GM12878 (cell line): ENCODE measurements around the gene BCL2L12. TPM values are rescaled to one million over a fixed set of nuclear protein-coding genes. Genes with fewer than 3 reads are reported as not detected.
A peak's percentile ranks its signal among the peaks of the same experiment; 100 is the strongest.

Source experiments
- ATAC-seq: fragments of 200-7000 bp; cut with Tn5 transposase; 3 replicates; pipeline ENCODE4 v1.9.1; 2020; ENCODE audit warnings: mild to moderate bottlenecking, moderate library complexity
- BruUV-seq: library from RNA; stranded (reverse); fragments of 400-500 nt; replicated peaks from 2 replicates; lab custom pipeline; 2021; lab: Mats Ljungman, UMichigan
- CTCF ChIA-PET: fragments of 300-600 bp; sonication (Branson Sonifier 250); formaldehyde crosslinking; extraction: SDS; loops from one replicate; lab custom pipeline; 2021; ENCODE audit warnings: inconsistent platforms; lab: Yijun Ruan, JAX
- POLR2A ChIA-PET: fragments of 350-600 bp; formaldehyde crosslinking; extraction: SDS; loops from one replicate; lab custom pipeline; 2021; ENCODE audit warnings: inconsistent platforms; lab: Charles Lee
- RAD21 ChIA-PET: fragments of 300-600 bp; sonication (Branson Sonifier 250); formaldehyde crosslinking; loops from one replicate; lab custom pipeline; 2023; ENCODE audit warnings: antibody characterized with exemption; ENCODE audit not compliant: unreplicated experiment; lab: Charles Lee
- SMC1A ChIA-PET: fragments of 300-600 bp; sonication (Branson Sonifier 250); formaldehyde crosslinking; loops from one replicate; lab custom pipeline; 2023; ENCODE audit not compliant: unreplicated experiment, uncharacterized antibody; lab: Charles Lee
- DNase-seq: peaks from one replicate; pipeline ENCODE4 v3.0.0-alpha.2; 2011; ENCODE audit warnings: low read depth, low spot score
- FAIRE-seq: peaks from 3 replicates; lab custom pipeline; 2011; peaks lifted over from hg19 to GRCh38; lab: Jason Lieb, UNC
- H2AFZ ChIP-seq: 2 replicates; pipeline ENCODE4 v1.6.0; 2011; ENCODE audit warnings: low read depth, low read length, control low read depth; ENCODE audit not compliant: control insufficient read depth
- H3K27ac ChIP-seq: 2 replicates; pipeline ENCODE4 v1.5.1; 2011; ENCODE audit warnings: control low read depth; ENCODE audit not compliant: control insufficient read depth, insufficient read depth
- H3K27me3 ChIP-seq, 2 experiments: replicated peaks in 1 of 2; 2 replicates each; pipeline versions ENCODE4 v1.6.0 to v1.6.1; 2011; ENCODE audit warnings: low read length in 1 of 2; ENCODE audit not compliant: control insufficient read depth in 2 of 2, insufficient read depth in 2 of 2
- H3K36me3 ChIP-seq, 2 experiments: 2 replicates each; pipeline ENCODE4 v1.5.1; 2011; ENCODE audit warnings: low read length in 1 of 2; ENCODE audit not compliant: control insufficient read depth in 2 of 2, insufficient read depth in 2 of 2
- H3K4me1 ChIP-seq: 2 replicates; pipeline ENCODE4 v1.6.1; 2011; ENCODE audit warnings: mild to moderate bottlenecking, low read length, moderate library complexity, mixed read lengths; ENCODE audit not compliant: control insufficient read depth, insufficient read depth
- H3K4me2 ChIP-seq: 2 replicates; pipeline ENCODE4 v1.6.0; 2011; ENCODE audit warnings: control low read depth; ENCODE audit not compliant: control insufficient read depth, insufficient read depth
- H3K4me3 ChIP-seq: fragments of 200-600 bp; sonication (generic); 2 replicates; pipeline ENCODE4 v1.5.1; 2016
- H3K79me2 ChIP-seq: 2 replicates; pipeline ENCODE4 v1.6.0; 2011; ENCODE audit warnings: low read length; ENCODE audit not compliant: control insufficient read depth, insufficient read depth
- H3K9ac ChIP-seq: 2 replicates; pipeline ENCODE4 v1.8.0; 2011; ENCODE audit warnings: low read length, control low read depth, mixed read lengths; ENCODE audit not compliant: control insufficient read depth, insufficient read depth
- H3K9me3 ChIP-seq: replicated peaks from 3 replicates; pipeline ENCODE4 v1.5.1; 2011; ENCODE audit warnings: mild to moderate bottlenecking, low read length; ENCODE audit not compliant: control insufficient read depth, insufficient read depth
- H4K20me1 ChIP-seq: 2 replicates; pipeline ENCODE4 v1.6.0; 2011; ENCODE audit not compliant: control insufficient read depth, insufficient read depth
- POLR2AphosphoS5 ChIP-seq: IDR thresholded peaks from 2 replicates; pipeline ENCODE4 v1.6.1; 2011; ENCODE audit warnings: mild to moderate bottlenecking, low read length, inconsistent platforms
- SP1 ChIP-seq: IDR thresholded peaks from one replicate; pipeline ENCODE4 v1.6.1; 2011; ENCODE audit warnings: low read depth, low read length
- SPI1 ChIP-seq: IDR thresholded peaks from 2 replicates; pipeline ENCODE4 v1.6.1; 2011; ENCODE audit warnings: low read depth, mild to moderate bottlenecking, low read length, moderate library complexity, borderline replicate concordance; ENCODE audit not compliant: insufficient read depth
- TBL1XR1 ChIP-seq: IDR thresholded peaks from 2 replicates; pipeline ENCODE4 v1.6.1; 2012; ENCODE audit warnings: low read depth, low read length, improper control_type of control experiment
- WGBS: methylation state at CpG from one replicate; pipeline ENCODE4 v1.1.6; 2016; ENCODE audit warnings: low lambda C conversion rate; ENCODE audit not compliant: insufficient replicate concordance, insufficient coverage; ENCODE audit errors: missing lambda C conversion rate; 5-methylcytosine and 5-hydroxymethylcytosine counted together
- in situ Hi-C: fragments of 300-500 bp; cut with MboI; formaldehyde crosslinking; loops from 9 replicates; pipeline ENCODE4 v1.14.3; 2018; ENCODE audit warnings: mixed read lengths
- intact Hi-C: fragments of 100-400 bp; cut with micrococcal nuclease; formaldehyde crosslinking; loops from one replicate; pipeline ENCODE4 v1.14.2; 2022; ENCODE audit not compliant: unreplicated experiment
- polyA plus RNA-seq, 11 experiments: library from polyadenylated mRNA; depleted of rRNA in 4 of 11; unstranded in 6 of 11; stranded (reverse) in 5 of 11; fragments of >200 nt; fragmentation: Nextera tagmentation in 4 of 11; fragmentation: Illumina TruSeq in 1 of 11; extraction: Ambion mirVana in 4 of 11; extraction: Trizol in 1 of 11; gene quantifications; 1 replicate in 1 of 11; 2 replicates in 10 of 11; pipeline versions ENCODE4 v1.2.1 to v1.2.3, GENCODE V29; 2011 to 2016; ENCODE audit warnings: inconsistent platforms in 2 of 11, missing spikeins in 2 of 11, low read depth in 1 of 11
- total RNA-seq, 4 experiments: library from RNA; depleted of rRNA in 3 of 4; stranded (reverse); fragments of >200 nt in 3 of 4; fragmentation: Illumina TruSeq in 1 of 4; extraction: Trizol in 1 of 4; gene quantifications; 2 replicates each; pipeline versions ENCODE4 v1.2.1 to v1.2.3, GENCODE V29; 2013 to 2021
- TF ChIP-seq, protein P1 (sequence below): IDR thresholded peaks from 2 replicates; pipeline ENCODE4 v1.6.1; 2011; ENCODE audit warnings: low read depth, mild to moderate bottlenecking, low read length, moderate library complexity, borderline replicate concordance; ENCODE audit errors: extremely low read depth

Gene BCL2L12
- total and polyA plus RNA-seq, 10 of the 15 experiments (the other 5 are each of a cell fraction or from before 2014, with no cell fraction given) = 1.8 to 143 (median 50.4) TPM

DNA sequence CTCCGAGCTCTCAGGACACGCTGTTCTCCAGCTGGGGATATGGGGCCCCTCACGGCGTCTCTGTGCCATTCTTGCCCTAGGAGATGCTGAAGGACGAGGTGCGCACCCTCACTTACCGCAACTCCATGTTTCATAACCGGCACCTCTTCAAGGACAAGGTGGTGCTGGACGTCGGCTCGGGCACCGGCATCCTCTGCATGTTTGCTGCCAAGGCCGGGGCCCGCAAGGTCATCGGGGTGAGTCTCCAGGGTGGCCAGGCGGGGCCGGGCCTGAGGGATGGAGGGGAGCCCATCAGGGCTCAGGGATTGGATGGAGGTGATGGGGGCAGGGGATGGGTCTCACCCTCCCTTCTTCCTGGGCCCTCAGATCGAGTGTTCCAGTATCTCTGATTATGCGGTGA is 16.1 kb downstream of the BCL2L12 start (continued):
- TF ChIP-seq TBL1XR1 = no peak
- TF ChIP-seq, protein P1, sequence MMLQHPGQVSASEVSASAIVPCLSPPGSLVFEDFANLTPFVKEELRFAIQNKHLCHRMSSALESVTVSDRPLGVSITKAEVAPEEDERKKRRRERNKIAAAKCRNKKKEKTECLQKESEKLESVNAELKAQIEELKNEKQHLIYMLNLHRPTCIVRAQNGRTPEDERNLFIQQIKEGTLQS = no peak
- no peak for TF ChIP-seq SPI1

DNA sequence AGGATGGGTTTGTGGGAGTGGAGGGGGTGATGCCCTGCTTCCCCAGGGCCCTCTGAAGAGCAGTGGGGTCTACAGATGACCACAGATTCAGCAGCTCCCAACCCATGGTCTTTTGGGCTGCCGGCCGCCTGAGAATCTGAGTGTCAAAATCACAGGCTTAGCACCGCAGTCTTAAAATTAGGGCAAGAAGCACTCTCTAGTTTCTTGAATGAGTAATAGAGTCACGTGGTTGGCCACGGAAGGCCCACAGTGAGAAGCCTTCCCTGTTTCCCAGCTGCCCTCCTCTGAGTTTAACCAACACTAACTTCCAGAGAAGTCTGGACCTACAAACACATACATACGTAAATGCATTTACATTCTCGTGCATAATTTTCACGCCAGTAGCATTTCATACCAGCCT is 16.5 kb downstream of the BCL2L12 start:
- TF ChIP-seq POLR2AphosphoS5 = peak; percentile 35; the same call in 1 of the 2 replicates
- TF ChIP-seq SP1 = no peak
- H3K9me3 ChIP-seq = no peaks in the 10 kb centered on the region
- peaks cover 45% of the 10 kb centered on the region for H3K79me2 ChIP-seq
- SMC1A ChIA-PET = interaction anchor here (1.6 kb wide), 1 partner anchor 9 kb away, joined by 6 read pairs; no protein-coding TSS in a partner anchor
- no TSS peak for BruUV-seq
- RAD21 ChIA-PET = no interaction called here
- peaks cover 16% of the 10 kb centered on the region for H4K20me1 ChIP-seq
- no peak overlapping the region for H3K27ac ChIP-seq
- H3K4me1 ChIP-seq = peaks cover 12% of the 10 kb centered on the region
- intact Hi-C loops = no loop called here
- no peak for FAIRE-seq
- H2AFZ ChIP-seq = no peak overlapping the region
- CTCF ChIA-PET = interaction anchor here (1.3 to 1.9 kb wide), 3 partner anchors 9 to 112 kb away, joined by 3 to 12 read pairs (median 11); partner anchors contain the start of gene RRAS
- H3K27me3 ChIP-seq = no peaks in the 10 kb centered on the region
- no peak overlapping the region for H3K4me2 ChIP-seq
- no peak overlapping the region for H3K9ac ChIP-seq
- ATAC-seq = no peak
- in situ Hi-C loops = no loop called here
- POLR2A ChIA-PET = interaction anchor here (1.0 kb wide), 1 partner anchor 10 kb away, joined by 6 read pairs; no protein-coding TSS in a partner anchor
- 78% methylated on average over 8 of the region's 8 CpGs for WGBS
- no peak overlapping the region for H3K4me3 ChIP-seq
- peaks cover 24 to 36% of the 10 kb centered on the region in 2 experiments for H3K36me3 ChIP-seq
- DNase-seq = no peak
